A172 (cell line): ENCODE measurements around the gene ZBTB37. TPM values are rescaled to one million over a fixed set of nuclear protein-coding genes. Genes with fewer than 3 reads are reported as not detected.
"Not testable (repeated sequence)": the region's sequence is repeated elsewhere in the genome, so short reads cannot be mapped to it uniquely, and the experiment has no call there.

Source experiments
- DNase-seq: peaks from one replicate; pipeline ENCODE4 v3.0.0-alpha.2; 2015; ENCODE audit warnings: low spot score
- total RNA-seq: library from RNA; depleted of rRNA; stranded (reverse); fragments of >200 nt; shearing (Covaris generic); gene quantifications from 2 replicates; pipeline ENCODE4 v1.2.3, GENCODE V29; 2014; rRNA removed

ZBTB37 gene
- total RNA-seq, 1 experiment from 2014 or later: 7.5 TPM

GRCh38 chr1:173903827-173904531 is 35.8 kb downstream of the ZBTB37 start:
- DNase-seq: no peak

DNA sequence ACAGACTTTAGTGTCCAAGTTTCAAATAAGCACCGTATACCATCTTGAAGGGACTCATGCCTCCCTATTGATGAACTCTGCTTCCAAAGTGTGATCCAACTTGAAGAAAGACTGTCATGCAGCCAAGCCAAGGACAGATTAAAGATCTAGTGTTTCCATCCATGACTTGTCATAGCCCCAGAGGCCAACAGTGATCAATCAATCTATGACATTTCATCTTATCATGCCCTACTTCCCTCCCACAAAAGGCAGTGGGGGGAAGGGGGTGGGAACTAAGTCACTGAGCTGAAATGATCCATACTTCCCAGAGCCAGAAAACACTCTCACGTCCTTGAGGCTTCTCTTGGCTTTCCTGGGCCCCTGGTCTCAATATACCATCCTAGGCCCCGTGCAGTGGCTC is 44.9 kb downstream of the ZBTB37 start:
- DNase-seq: no peak

DNA sequence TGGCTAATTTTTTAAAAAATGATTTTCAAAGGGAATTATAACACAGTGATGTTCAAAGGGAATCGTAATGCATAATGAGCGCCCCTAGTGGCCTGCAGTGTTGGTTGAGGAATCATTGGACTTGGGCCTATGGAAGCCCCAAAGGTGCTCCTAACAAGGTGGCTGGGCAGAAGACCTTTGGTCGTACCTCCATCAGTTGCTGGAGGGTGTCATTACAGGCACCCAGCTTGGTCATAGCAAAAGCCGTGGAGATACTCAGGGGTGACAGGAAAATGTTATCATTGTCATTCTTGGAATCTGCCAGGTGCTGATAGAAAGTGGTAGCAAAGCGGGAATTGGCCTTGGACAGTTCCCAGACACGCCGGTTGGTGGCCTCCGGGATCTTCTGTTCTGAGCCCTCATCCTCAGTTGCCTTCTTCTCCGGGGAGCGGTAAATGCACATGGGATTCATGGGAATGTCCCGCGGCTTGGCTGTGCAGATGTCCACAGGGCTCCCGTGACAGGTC is 46.2 kb downstream of the ZBTB37 start:
- peak; percentile 39 for DNase-seq

GRCh38 chr1:173915596-173915995 is 47.4 kb downstream of the ZBTB37 start:
- DNase-seq: no peak

- no peak for DNase-seq
These were observed 48.5 kb downstream of the ZBTB37 start for GRCh38 chr1:173916667-173917066.

- DNase-seq: no peak
These were observed 49.0 kb downstream of the ZBTB37 start, which contains the start of gene SERPINC1 for GRCh38 chr1:173917149-173917548. TSS of gene SERPINC1 (minus strand) at chr1:173917327. CDS start at chr1:173917259, 68 bp downstream.

GRCh38 chr1:173917635-173918493 is 49.7 kb downstream of the ZBTB37 start:
- no peak for DNase-seq

DNA sequence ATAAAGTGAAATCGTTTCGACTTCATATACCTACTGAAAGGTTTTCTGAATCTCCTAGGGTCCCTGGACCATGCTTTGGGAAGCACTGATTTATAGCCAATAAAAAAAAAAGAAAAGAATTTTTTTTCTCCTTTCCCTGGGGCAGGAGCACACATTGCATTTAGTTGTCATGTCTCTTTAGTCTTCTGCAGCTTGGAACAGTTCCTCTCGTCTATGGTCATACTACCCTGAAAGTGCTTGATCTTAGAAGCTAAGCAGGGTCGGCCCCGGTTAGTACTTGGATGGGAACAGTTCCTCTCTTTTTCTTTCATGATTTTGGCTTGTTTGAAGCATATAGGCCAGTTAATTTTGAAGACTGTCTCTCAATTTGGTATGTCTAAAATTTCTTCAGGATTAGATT is 52.7 kb downstream of the ZBTB37 start:
- DNase-seq: no peak

DNA sequence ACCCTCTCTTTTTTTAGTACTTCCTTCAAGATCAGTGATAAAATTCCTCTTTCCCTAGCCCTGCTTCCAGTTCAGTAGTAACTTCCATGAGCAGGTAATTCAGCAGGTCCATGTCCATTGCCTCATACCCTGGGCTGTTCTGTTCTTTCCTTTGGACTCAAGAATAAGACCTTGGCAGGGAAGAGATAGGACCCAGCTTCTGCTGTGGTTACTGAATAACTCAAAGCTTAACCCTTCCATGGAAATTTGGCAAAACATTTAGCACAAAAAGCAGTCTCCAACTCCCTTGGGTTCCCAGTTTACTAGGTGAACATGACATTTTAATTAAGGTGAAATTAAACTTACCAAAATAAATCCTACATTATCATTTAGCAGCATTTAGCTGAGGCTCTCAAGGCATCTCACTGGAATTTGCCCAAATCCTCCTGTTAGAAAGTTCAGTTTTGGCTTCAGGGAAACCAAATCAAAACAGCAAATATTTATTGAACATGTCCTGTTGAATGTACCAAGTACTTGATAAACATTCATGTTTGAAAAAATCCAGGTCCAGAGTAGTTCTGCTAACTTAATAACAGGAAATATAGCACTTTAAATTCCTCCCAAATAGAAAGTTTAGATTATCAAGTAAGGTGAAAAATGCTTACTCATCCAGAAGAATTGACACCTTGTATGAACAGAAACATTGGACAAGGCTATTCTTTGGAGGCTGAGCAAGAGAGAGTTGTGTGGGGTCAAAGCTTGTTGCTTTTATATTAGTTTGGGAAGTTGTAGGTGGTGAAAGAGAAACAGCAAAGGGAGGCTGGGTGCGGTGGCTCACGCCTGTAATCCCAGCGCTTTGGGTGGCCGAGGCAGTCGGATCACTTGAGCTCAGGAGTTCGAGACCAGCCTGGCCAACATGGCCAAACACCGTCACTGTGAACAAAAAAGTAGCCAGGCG is 57.4 kb downstream of the ZBTB37 start:
- DNase-seq: no peak

GRCh38 chr1:173930541-173930940 is 62.4 kb downstream of the ZBTB37 start:
- not testable (repeated sequence) for DNase-seq

- no peak for DNase-seq
These were observed 66.3 kb downstream of the ZBTB37 start for GRCh38 chr1:173934440-173934839.

- no peak for DNase-seq
These were observed 68.9 kb downstream of the ZBTB37 start for GRCh38 chr1:173937062-173937461.

DNA sequence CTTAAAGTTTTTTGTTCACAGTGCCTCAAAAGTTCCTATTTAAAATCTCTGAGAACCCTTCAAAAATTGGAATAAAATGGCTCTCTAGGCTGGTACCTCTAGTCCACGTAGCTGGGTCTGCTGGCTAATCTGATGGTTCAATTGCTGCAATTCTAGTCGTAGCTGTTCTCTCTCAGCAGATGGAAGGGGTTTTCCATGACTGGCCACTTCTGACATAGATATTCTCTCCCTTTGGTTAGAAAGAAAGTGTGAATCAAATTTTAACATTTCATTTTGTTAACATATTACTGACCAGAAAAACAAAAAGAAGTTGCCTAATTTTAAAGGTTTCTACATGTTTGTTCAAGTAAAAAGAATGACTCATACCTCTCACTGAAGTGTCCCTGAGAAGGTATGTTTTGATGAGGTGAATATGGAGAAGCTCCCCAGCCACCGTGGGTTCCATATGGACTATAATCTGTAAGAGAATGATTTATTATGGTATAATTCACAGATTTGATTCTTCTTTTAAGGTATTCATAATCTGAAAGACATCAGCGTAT is 78.3 kb downstream of the ZBTB37 start:
- no peak for DNase-seq

DNA sequence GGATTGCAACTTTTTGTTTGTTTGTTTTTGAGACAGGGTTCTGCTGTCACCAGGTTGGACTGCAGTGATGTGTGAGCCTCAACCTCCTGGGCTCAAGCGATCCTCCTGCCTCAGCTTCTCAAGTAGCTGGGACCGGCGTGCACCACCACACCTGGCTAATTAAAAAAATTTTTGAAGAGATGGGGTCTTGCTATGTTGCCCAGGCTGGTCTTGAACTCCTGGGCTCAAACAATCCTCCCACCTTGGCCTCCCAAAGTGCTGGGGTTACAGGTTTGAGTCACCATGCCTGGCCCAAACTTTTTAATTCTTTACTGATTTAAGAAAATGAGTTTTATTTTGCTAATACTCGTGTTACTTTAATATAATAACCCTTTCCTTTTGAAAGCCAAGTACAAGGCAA is 80.4 kb downstream of the ZBTB37 start:
- no peak for DNase-seq

Other genes with a start within 250 kb of the ZBTB37 start
- gene TEX50, start 233.0 kb upstream of the ZBTB37 start, total RNA-seq: not detected in 2 replicates
- gene ANKRD45, start 198.5 kb upstream of the ZBTB37 start, total RNA-seq: 0.29 and 0.96 TPM in 2 replicates
- 22.9 and 27.7 TPM in 2 replicates for gene KLHL20, start 153.4 kb upstream of the ZBTB37 start, total RNA-seq
- 40.3 and 44.7 TPM in 2 replicates for gene DARS2, start 43.7 kb upstream of the ZBTB37 start, total RNA-seq
- gene CENPL, start 43.5 kb upstream of the ZBTB37 start, total RNA-seq: 56.5 and 65.9 TPM in 2 replicates
- gene GAS5, start 391 bp upstream of the ZBTB37 start, total RNA-seq: 238 and 253 TPM in 2 replicates
- not detected in 2 replicates for gene SERPINC1, start 48.9 kb downstream of the ZBTB37 start, total RNA-seq
- gene RC3H1, start 154.0 kb downstream of the ZBTB37 start, total RNA-seq: 24.3 and 26.6 TPM in 2 replicates